HG02884 (cell line): Measurements from ENCODE around the gene TCOF1.

ENCODE experiments used
- ATAC-seq: cut with Tn5 transposase; IDR thresholded peaks from one replicate; pipeline ENCODE4 v1.9.1; 2021; ENCODE audit warnings: mild to moderate bottlenecking, moderate library complexity; ENCODE audit not compliant: unreplicated experiment

The TCOF1 gene

GRCh38 chr5:150322202-150322601 is 35.3 kb upstream of the TCOF1 start:
- no peak for ATAC-seq

- ATAC-seq: no peak
Measured at GRCh38 chr5:150323092-150323491, 34.4 kb upstream of the TCOF1 start.

- no peak for ATAC-seq
Measured at GRCh38 chr5:150323819-150324218, 33.7 kb upstream of the TCOF1 start.

GRCh38 chr5:150325426-150325825 is 32.1 kb upstream of the TCOF1 start:
- ATAC-seq: no peak

- no peak for ATAC-seq
Measured at GRCh38 chr5:150326707-150327106, 30.8 kb upstream of the TCOF1 start.

- no peak for ATAC-seq
Measured at GRCh38 chr5:150327139-150327538, 30.4 kb upstream of the TCOF1 start.

GRCh38 chr5:150328515-150328914 is 29.0 kb upstream of the TCOF1 start:
- ATAC-seq: no peak

- ATAC-seq: no peak
Measured at GRCh38 chr5:150329038-150329437, 28.5 kb upstream of the TCOF1 start.

- no peak for ATAC-seq
Measured at GRCh38 chr5:150329881-150330876, 27.3 kb upstream of the TCOF1 start.

- ATAC-seq: no peak
Measured at GRCh38 chr5:150333400-150333799, 24.1 kb upstream of the TCOF1 start.

GRCh38 chr5:150335778-150336177 is 21.7 kb upstream of the TCOF1 start:
- ATAC-seq: no peak

- no peak for ATAC-seq
Measured at GRCh38 chr5:150338546-150338945, 19.0 kb upstream of the TCOF1 start.

- no peak for ATAC-seq
Measured at GRCh38 chr5:150339165-150339564, 18.3 kb upstream of the TCOF1 start.

GRCh38 chr5:150339841-150340240 is 17.7 kb upstream of the TCOF1 start:
- no peak for ATAC-seq

- no peak for ATAC-seq
Measured at GRCh38 chr5:150340614-150341255, 16.8 kb upstream of the TCOF1 start.

- no peak for ATAC-seq
Measured at GRCh38 chr5:150341331-150341730, 16.2 kb upstream of the TCOF1 start.

- ATAC-seq: no peak
Measured at GRCh38 chr5:150341989-150342388, 15.5 kb upstream of the TCOF1 start.

GRCh38 chr5:150342583-150342982 is 14.9 kb upstream of the TCOF1 start:
- ATAC-seq: no peak

- no peak for ATAC-seq
Measured at GRCh38 chr5:150343994-150344631, 13.4 kb upstream of the TCOF1 start.

- no peak for ATAC-seq
Measured at GRCh38 chr5:150345716-150346115, 11.8 kb upstream of the TCOF1 start.

GRCh38 chr5:150346592-150346991 is 10.9 kb upstream of the TCOF1 start:
- ATAC-seq: no peak

GRCh38 chr5:150347003-150347402 is 10.5 kb upstream of the TCOF1 start:
- no peak for ATAC-seq
